Spinal cord (tissue), 10 donors: ENCODE results near the gene LUZP1. TPM values are rescaled to one million over a fixed set of nuclear protein-coding genes. Genes with fewer than 3 reads are reported as not detected.

Source experiments
- DNase-seq, 6 donors: peaks; one replicate each; pipeline versions ENCODE4 v3.0.0 to v3.0.0-alpha.2; 2013 to 2015; ENCODE audit warnings: low spot score in 6 of 6, low read depth in 4 of 6
- H3K27ac ChIP-seq: one replicate; pipeline ENCODE4 v1.5.1; 2013; ENCODE audit warnings: low read depth, low read length, control low read depth
- H3K27me3 ChIP-seq: one replicate; pipeline ENCODE4 v1.6.1; 2013; ENCODE audit warnings: low read length; ENCODE audit not compliant: control insufficient read depth, insufficient read depth
- H3K36me3 ChIP-seq: one replicate; pipeline ENCODE4 v1.6.1; 2013; ENCODE audit warnings: low read length; ENCODE audit not compliant: control insufficient read depth, insufficient read depth
- H3K4me1 ChIP-seq: one replicate; pipeline ENCODE4 v1.6.1; 2013; ENCODE audit warnings: low read length; ENCODE audit not compliant: control insufficient read depth, insufficient read depth
- H3K4me3 ChIP-seq: one replicate; pipeline ENCODE4 v1.5.1; 2013; ENCODE audit warnings: low read depth, low read length, control low read depth
- H3K9me3 ChIP-seq: one replicate; pipeline ENCODE4 v1.6.1; 2013; ENCODE audit warnings: low read length; ENCODE audit not compliant: control insufficient read depth, insufficient read depth
- WGBS: methylation state at CpG from one replicate; pipeline ENCODE4 v1.1.5; 2013; ENCODE audit warnings: missing lambda C conversion rate; ENCODE audit not compliant: insufficient coverage; 5-methylcytosine and 5-hydroxymethylcytosine counted together
- polyA plus RNA-seq, 2 donors: library from polyadenylated mRNA; unstranded; fragments of 120-200 nt; gene quantifications; one replicate each; pipeline ENCODE4 v1.2.1, GENCODE V29; 2013; ENCODE audit not compliant: insufficient read length in 2 of 2
- total RNA-seq, 2 donors: library from RNA; depleted of rRNA in 1 of 2; stranded (reverse); fragments of 120-200 nt in 1 of 2; fragments of >200 nt in 1 of 2; gene quantifications; one replicate each; pipeline versions ENCODE4 v1.2.3 to v1.2.4, GENCODE V29; 2013 to 2014
- donor health status: healthy.

LUZP1 gene
- total and polyA plus RNA-seq, 4 donors: 17.6 to 25.4 (median 21.7) TPM

DNA sequence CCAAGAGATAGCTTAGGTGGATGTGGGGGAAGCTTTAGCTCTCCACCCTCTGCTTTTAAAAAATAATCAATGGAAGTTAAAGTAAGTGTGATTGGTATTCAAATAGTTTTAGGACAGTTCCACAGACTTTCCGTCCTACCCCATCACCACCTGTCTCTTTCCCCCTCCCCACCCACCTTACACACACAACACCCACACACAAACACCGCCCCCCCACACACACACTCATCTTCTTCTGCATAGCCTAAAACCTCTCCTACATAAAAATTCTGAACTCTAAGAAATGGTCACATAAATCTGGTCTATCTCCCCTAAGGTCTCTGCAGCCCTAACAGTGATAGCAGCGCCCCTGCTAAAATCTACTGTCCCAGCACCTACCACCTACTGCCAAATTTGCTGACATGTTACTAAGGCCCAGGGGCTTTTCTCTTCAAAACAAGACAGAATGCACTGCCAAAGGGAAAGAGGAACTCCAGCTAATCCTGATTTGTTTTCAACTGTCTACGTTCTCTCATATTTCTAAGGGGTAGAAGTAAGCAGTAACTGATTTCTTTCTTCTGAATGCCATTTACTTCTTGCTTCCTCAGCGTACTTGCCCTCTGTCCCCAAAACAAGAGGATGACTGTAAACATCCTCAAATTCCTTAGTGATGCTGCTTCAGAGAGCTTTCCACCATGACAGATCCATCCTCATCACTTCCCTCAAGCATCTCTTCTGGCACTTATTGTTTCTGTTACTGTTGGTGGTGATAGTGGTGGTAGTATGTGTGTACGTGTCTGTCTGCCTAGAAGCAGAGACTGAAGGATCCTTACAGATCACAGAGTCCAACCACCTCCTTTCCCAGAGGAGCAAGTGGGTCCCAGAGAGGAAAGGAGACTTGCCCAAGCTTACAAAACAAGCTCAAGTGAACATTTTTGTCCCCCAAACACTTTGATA lies 56.8 kb downstream of the LUZP1 start:
- H3K4me3 ChIP-seq: no peak overlapping the region
- H3K27me3 ChIP-seq: no peaks in the 10 kb centered on the region
- no peak for DNase-seq
- WGBS: 95% methylated on average over 3 of the region's 6 CpGs
- H3K27ac ChIP-seq: no peak overlapping the region
- H3K4me1 ChIP-seq: no peaks in the 10 kb centered on the region
- H3K36me3 ChIP-seq: peaks cover 4% of the 10 kb centered on the region
- H3K9me3 ChIP-seq: no peaks in the 10 kb centered on the region

DNA sequence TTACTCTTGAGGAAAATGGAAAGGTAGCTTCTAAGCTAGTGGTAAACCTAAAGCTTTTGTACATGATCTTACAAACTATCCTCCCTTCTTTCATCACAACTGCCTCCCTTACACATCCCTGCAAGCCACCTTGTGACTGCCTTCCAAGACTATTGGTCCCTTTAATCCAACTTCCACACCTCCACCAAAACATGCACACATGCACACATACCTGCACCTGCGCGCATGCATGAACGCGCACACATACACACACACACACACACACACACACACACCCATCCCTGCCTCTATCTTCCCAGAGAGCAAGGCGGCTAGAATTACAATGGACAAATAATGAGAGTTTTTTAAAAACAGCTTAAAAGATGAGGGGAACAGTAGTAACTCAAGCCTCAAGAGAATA lies 58.3 kb downstream of the LUZP1 start:
- no peak for DNase-seq
- no CpG with 5 or more reads among the region's 5 CpGs for WGBS
- Histone ChIP-seq H3K4me1 (no peaks in the 10 kb centered on the region), H3K27ac (no peak overlapping the region), H3K4me3 (no peak overlapping the region), H3K9me3 (no peaks in the 10 kb centered on the region), H3K36me3 (peaks cover 4% of the 10 kb centered on the region), H3K27me3 (no peaks in the 10 kb centered on the region)

DNA sequence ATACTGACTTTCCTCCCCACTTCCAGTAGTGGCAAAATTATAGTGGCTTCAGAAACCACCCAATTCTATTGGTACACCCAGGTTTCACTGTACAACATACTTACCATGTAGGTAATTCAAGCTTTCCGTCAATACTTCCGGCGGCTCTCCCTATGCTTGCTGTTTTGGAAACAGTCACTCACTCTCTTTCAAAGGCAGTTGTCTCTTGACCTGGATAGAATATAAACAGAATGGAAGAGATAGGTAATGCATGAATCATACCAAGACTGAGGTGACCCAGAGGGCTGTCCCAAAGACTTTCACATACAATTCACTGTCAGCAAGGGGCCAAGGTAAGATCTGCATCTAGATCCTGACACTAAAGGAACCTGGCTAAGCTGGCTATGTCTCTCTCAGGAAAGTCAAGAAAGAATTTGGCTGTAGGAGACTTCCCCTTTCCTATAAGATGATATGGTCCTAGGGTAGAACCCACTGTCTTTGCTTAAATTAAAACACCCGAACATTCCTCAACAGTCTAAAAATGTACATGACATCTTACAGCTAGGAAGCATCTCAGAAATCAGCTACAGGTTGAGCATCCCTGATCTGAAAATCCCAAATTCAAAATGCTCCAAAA lies 59.6 kb downstream of the LUZP1 start:
- H3K4me3 ChIP-seq: no peak overlapping the region
- H3K9me3 ChIP-seq: no peaks in the 10 kb centered on the region
- H3K36me3 ChIP-seq: peaks cover 4% of the 10 kb centered on the region
- H3K27ac ChIP-seq: no peak overlapping the region
- WGBS: 100% methylated on average over 1 of the region's 4 CpGs
- no peaks in the 10 kb centered on the region for H3K27me3 ChIP-seq
- DNase-seq: no peak
- H3K4me1 ChIP-seq: no peaks in the 10 kb centered on the region

GRCh38 chr1:23103001-23103889 lies 65.4 kb downstream of the LUZP1 start:
- WGBS: 80% methylated on average over 9 of the region's 10 CpGs
- Histone ChIP-seq H3K27ac (no peak overlapping the region), H3K4me1 (no peaks in the 10 kb centered on the region), H3K36me3 (peaks cover under 1% of the 10 kb centered on the region), H3K4me3 (no peak overlapping the region), H3K9me3 (no peaks in the 10 kb centered on the region), H3K27me3 (no peaks in the 10 kb centered on the region)
- no peak for DNase-seq

GRCh38 chr1:23102289-23102688 lies 66.4 kb downstream of the LUZP1 start:
- H3K4me1 ChIP-seq: no peaks in the 10 kb centered on the region
- H3K27ac ChIP-seq: no peak overlapping the region
- no peak overlapping the region for H3K4me3 ChIP-seq
- no CpG with 5 or more reads among the region's 1 CpG for WGBS
- no peaks in the 10 kb centered on the region for H3K36me3 ChIP-seq
- DNase-seq: no peak
- H3K9me3 ChIP-seq: no peaks in the 10 kb centered on the region
- no peaks in the 10 kb centered on the region for H3K27me3 ChIP-seq

- H3K9me3 ChIP-seq: no peaks in the 10 kb centered on the region
- no peaks in the 10 kb centered on the region for H3K36me3 ChIP-seq
- WGBS: 100% methylated on average over 1 of the region's 2 CpGs
- H3K4me1 ChIP-seq: no peaks in the 10 kb centered on the region
- DNase-seq: no peak
- H3K27ac ChIP-seq: no peak overlapping the region
- H3K27me3 ChIP-seq: no peaks in the 10 kb centered on the region
- H3K4me3 ChIP-seq: no peak overlapping the region
These were observed 66.8 kb downstream of the LUZP1 start for GRCh38 chr1:23101887-23102286.

GRCh38 chr1:23101101-23101827 lies 67.4 kb downstream of the LUZP1 start:
- WGBS: 90% methylated on average over 3 of the region's 3 CpGs

DNA sequence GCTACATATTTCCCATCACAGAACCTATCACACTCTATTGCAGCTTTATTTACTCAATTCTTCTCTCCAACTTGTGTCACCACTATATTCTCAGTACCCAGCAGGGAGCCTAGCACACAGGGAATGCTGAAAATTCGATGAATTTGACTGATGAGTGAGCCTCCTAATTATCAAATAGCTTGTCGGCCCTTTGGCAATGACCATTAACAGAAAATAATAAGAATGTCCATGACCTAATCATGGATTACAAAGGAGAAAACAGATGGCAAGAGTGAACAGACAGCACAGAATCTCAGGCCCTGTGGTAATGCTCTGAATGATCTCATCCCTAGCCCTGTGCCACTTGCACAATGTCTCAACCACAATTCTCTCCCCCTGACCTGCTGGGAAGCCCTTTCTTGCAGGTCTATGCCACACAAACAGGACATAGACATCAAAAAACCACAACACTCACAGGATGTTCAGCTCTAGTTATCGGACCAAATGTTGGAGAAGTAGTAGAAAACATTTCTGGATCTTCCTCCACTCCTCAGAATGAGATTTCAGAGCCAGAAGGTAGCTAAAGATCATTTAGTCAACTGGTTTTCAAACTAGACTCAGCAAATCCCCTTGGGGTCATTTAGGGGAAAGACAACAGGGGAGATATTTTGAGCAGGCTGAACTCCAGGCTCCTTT lies 68.4 kb downstream of the LUZP1 start:
- H3K4me3 ChIP-seq: no peak overlapping the region
- H3K4me1 ChIP-seq: no peaks in the 10 kb centered on the region
- H3K36me3 ChIP-seq: no peaks in the 10 kb centered on the region
- no peaks in the 10 kb centered on the region for H3K9me3 ChIP-seq
- H3K27me3 ChIP-seq: no peaks in the 10 kb centered on the region
- no CpG with 5 or more reads among the region's 3 CpGs for WGBS
- no peak for DNase-seq
- no peak overlapping the region for H3K27ac ChIP-seq

More at GRCh38 chr1:23101101-23101827, 67.4 kb downstream of the LUZP1 start:
- Histone ChIP-seq H3K4me1 (no peaks in the 10 kb centered on the region), H3K36me3 (no peaks in the 10 kb centered on the region), H3K4me3 (no peak overlapping the region), H3K27ac (no peak overlapping the region), H3K9me3 (no peaks in the 10 kb centered on the region), H3K27me3 (no peaks in the 10 kb centered on the region)
- no peak for DNase-seq
